HepG2 (cell line): ENCODE data around the gene SPAG5. TPM values are rescaled to one million over a fixed set of nuclear protein-coding genes. Genes with fewer than 3 reads are reported as not detected.

Experiments
- HCFC1 ChIP-seq: fragments of 150-350 bp; IDR thresholded peaks from 2 replicates; pipeline ENCODE4 v1.6.1; 2014; ENCODE audit warnings: low read depth, low read length
- TGIF2 ChIP-seq: IDR thresholded peaks from 2 replicates; pipeline ENCODE4 v1.6.1; 2016; ENCODE audit warnings: control low read depth, missing compliant biosample characterization
- ZNF563 ChIP-seq: sonication (generic); formaldehyde crosslinking; IDR thresholded peaks from 2 replicates; pipeline ENCODE4 v1.8.0; 2022; ENCODE audit warnings: mild to moderate bottlenecking, moderate library complexity, missing genetic modification reagents
- polyA plus RNA-seq, 8 experiments: library from polyadenylated mRNA; depleted of rRNA in 3 of 8; stranded (reverse) in 7 of 8; unstranded in 1 of 8; fragments of >200 nt; fragmentation: Illumina TruSeq in 4 of 8; extraction: Trizol in 4 of 8; gene quantifications; 2 replicates each; pipeline versions ENCODE4 v1.2.1 to v1.2.3, GENCODE V29; 2011 to 2016; ENCODE audit warnings: low read depth in 4 of 8, missing spikeins in 1 of 8, mixed read lengths in 1 of 8; ENCODE audit not compliant: insufficient read depth in 1 of 8
- total RNA-seq, 5 experiments: library from RNA; depleted of rRNA; stranded (reverse); fragments of >200 nt; fragmentation: Illumina TruSeq; extraction: Trizol; gene quantifications; 2 replicates each; pipeline ENCODE4 v1.2.3, GENCODE V29; 2016; ENCODE audit warnings: low read depth in 1 of 5
- TF ChIP-seq, protein P1 (sequence below): sonication (generic); formaldehyde crosslinking; IDR thresholded peaks from 2 replicates; pipeline ENCODE4 v1.4.0; 2020; ENCODE audit warnings: mild to moderate bottlenecking, low read depth, missing genetic modification reagents
- TF ChIP-seq, protein P2 (sequence below): sonication (generic); formaldehyde crosslinking; IDR thresholded peaks from 2 replicates; pipeline ENCODE4 v1.8.0; 2022; ENCODE audit warnings: missing genetic modification reagents, mild to moderate bottlenecking, moderate library complexity, borderline replicate concordance
- TF ChIP-seq, protein P3 (sequence below): sonication (generic); formaldehyde crosslinking; IDR thresholded peaks from 2 replicates; pipeline ENCODE4 v1.4.0; 2020; ENCODE audit warnings: missing genetic modification reagents, borderline replicate concordance
- TF ChIP-seq, protein P4 (sequence below): sonication (generic); formaldehyde crosslinking; IDR thresholded peaks from 2 replicates; pipeline ENCODE4 v1.5.0; 2020; ENCODE audit warnings: missing genetic modification reagents
- TF ChIP-seq, protein P5 (sequence below): sonication (generic); formaldehyde crosslinking; IDR thresholded peaks from 2 replicates; pipeline ENCODE4 v1.5.1; 2020; ENCODE audit warnings: missing genetic modification reagents, mild to moderate bottlenecking, borderline replicate concordance
- TF ChIP-seq, protein P6 (sequence below): sonication (generic); formaldehyde crosslinking; IDR thresholded peaks from 2 replicates; pipeline ENCODE4 v1.4.0; 2020; ENCODE audit warnings: missing genetic modification reagents, borderline replicate concordance

SPAG5 gene
- total and polyA plus RNA-seq, 2 of the 13 experiments (the other 11 are each of a cell fraction or from before 2014, with no cell fraction given) = 41.4 to 98.0 TPM

DNA sequence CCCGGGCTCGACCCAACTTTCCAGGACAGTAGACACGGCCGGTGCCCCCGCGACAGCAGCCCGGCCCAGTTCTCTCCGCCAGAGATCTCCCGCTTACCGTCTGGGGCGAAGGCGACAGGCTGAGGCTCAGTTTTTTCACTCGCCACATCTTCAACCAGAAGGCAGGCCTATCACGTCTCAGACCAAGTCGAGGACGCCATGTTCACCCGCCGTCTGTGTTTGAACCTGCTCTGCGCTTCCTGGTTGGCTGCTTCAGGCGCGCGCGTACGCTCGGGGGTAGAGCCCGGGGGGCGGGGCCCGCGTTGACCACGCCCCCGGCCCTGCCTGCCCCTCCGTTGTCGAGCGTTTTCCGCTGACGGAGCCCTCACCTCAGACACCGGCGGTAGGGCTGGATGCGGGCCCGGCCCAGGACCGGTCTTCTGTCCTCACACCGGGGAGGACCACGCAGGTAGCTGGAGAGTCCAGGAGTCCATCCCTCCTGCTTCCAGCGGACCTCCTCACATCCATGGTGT is at the start of gene SPAG5 (continued):
- TF ChIP-seq, protein P1, sequence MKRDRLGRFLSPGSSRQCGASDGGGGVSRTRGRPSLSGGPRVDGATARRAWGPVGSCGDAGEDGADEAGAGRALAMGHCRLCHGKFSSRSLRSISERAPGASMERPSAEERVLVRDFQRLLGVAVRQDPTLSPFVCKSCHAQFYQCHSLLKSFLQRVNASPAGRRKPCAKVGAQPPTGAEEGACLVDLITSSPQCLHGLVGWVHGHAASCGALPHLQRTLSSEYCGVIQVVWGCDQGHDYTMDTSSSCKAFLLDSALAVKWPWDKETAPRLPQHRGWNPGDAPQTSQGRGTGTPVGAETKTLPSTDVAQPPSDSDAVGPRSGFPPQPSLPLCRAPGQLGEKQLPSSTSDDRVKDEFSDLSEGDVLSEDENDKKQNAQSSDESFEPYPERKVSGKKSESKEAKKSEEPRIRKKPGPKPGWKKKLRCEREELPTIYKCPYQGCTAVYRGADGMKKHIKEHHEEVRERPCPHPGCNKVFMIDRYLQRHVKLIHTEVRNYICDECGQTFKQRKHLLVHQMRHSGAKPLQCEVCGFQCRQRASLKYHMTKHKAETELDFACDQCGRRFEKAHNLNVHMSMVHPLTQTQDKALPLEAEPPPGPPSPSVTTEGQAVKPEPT (CRISPR knock-in tag) = no peak
- TF ChIP-seq TGIF2 (CRISPR knock-in tag) = no peak
- TF ChIP-seq, protein P2, sequence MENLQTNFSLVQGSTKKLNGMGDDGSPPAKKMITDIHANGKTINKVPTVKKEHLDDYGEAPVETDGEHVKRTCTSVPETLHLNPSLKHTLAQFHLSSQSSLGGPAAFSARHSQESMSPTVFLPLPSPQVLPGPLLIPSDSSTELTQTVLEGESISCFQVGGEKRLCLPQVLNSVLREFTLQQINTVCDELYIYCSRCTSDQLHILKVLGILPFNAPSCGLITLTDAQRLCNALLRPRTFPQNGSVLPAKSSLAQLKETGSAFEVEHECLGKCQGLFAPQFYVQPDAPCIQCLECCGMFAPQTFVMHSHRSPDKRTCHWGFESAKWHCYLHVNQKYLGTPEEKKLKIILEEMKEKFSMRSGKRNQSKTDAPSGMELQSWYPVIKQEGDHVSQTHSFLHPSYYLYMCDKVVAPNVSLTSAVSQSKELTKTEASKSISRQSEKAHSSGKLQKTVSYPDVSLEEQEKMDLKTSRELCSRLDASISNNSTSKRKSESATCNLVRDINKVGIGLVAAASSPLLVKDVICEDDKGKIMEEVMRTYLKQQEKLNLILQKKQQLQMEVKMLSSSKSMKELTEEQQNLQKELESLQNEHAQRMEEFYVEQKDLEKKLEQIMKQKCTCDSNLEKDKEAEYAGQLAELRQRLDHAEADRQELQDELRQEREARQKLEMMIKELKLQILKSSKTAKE (CRISPR knock-in tag) = 0 out of 2 replicates have a peak, but pooled peaks have one; percentile 36
- TF ChIP-seq, protein P3, sequence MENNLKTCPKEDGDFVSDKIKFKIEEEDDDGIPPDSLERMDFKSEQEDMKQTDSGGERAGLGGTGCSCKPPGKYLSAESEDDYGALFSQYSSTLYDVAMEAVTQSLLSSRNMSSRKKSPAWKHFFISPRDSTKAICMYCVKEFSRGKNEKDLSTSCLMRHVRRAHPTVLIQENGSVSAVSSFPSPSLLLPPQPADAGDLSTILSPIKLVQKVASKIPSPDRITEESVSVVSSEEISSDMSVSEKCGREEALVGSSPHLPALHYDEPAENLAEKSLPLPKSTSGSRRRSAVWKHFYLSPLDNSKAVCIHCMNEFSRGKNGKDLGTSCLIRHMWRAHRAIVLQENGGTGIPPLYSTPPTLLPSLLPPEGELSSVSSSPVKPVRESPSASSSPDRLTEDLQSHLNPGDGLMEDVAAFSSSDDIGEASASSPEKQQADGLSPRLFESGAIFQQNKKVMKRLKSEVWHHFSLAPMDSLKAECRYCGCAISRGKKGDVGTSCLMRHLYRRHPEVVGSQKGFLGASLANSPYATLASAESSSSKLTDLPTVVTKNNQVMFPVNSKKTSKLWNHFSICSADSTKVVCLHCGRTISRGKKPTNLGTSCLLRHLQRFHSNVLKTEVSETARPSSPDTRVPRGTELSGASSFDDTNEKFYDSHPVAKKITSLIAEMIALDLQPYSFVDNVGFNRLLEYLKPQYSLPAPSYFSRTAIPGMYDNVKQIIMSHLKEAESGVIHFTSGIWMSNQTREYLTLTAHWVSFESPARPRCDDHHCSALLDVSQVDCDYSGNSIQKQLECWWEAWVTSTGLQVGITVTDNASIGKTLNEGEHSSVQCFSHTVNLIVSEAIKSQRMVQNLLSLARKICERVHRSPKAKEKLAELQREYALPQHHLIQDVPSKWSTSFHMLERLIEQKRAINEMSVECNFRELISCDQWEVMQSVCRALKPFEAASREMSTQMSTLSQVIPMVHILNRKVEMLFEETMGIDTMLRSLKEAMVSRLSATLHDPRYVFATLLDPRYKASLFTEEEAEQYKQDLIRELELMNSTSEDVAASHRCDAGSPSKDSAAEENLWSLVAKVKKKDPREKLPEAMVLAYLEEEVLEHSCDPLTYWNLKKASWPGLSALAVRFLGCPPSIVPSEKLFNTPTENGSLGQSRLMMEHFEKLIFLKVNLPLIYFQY (CRISPR knock-in tag) = peak; percentile 49; the same call in 1 of the 2 replicates
- no peak for TF ChIP-seq HCFC1
- TF ChIP-seq ZNF563 (CRISPR knock-in tag) = peak; percentile 65; the same call in 1 of the 2 replicates
- TF ChIP-seq, protein P4, sequence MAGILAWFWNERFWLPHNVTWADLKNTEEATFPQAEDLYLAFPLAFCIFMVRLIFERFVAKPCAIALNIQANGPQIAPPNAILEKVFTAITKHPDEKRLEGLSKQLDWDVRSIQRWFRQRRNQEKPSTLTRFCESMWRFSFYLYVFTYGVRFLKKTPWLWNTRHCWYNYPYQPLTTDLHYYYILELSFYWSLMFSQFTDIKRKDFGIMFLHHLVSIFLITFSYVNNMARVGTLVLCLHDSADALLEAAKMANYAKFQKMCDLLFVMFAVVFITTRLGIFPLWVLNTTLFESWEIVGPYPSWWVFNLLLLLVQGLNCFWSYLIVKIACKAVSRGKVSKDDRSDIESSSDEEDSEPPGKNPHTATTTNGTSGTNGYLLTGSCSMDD = no peak
- TF ChIP-seq, protein P5, sequence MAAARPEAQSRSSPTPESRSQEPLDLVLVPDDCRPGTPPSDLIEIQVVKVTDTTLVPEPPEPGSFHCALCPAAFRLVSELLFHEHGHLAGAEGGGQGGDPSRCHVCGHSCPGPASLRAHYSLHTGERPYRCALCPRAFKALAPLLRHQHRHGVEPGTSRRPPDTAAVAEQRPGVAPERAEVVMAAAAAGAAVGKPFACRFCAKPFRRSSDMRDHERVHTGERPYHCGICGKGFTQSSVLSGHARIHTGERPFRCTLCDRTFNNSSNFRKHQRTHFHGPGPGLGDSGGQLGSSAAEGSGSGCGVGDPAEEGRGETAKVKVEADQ (CRISPR knock-in tag) = no peak
- TF ChIP-seq, protein P6, sequence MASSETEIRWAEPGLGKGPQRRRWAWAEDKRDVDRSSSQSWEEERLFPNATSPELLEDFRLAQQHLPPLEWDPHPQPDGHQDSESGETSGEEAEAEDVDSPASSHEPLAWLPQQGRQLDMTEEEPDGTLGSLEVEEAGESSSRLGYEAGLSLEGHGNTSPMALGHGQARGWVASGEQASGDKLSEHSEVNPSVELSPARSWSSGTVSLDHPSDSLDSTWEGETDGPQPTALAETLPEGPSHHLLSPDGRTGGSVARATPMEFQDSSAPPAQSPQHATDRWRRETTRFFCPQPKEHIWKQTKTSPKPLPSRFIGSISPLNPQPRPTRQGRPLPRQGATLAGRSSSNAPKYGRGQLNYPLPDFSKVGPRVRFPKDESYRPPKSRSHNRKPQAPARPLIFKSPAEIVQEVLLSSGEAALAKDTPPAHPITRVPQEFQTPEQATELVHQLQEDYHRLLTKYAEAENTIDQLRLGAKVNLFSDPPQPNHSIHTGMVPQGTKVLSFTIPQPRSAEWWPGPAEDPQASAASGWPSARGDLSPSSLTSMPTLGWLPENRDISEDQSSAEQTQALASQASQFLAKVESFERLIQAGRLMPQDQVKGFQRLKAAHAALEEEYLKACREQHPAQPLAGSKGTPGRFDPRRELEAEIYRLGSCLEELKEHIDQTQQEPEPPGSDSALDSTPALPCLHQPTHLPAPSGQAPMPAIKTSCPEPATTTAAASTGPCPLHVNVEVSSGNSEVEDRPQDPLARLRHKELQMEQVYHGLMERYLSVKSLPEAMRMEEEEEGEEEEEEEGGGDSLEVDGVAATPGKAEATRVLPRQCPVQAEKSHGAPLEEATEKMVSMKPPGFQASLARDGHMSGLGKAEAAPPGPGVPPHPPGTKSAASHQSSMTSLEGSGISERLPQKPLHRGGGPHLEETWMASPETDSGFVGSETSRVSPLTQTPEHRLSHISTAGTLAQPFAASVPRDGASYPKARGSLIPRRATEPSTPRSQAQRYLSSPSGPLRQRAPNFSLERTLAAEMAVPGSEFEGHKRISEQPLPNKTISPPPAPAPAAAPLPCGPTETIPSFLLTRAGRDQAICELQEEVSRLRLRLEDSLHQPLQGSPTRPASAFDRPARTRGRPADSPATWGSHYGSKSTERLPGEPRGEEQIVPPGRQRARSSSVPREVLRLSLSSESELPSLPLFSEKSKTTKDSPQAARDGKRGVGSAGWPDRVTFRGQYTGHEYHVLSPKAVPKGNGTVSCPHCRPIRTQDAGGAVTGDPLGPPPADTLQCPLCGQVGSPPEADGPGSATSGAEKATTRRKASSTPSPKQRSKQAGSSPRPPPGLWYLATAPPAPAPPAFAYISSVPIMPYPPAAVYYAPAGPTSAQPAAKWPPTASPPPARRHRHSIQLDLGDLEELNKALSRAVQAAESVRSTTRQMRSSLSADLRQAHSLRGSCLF (CRISPR knock-in tag) = no peak
